Keratinocyte (primary cell): Measurements from ENCODE around the gene LCN10. TPM values are rescaled to one million over a fixed set of nuclear protein-coding genes. Genes with fewer than 3 reads are reported as not detected.

Source experiments
- DNase-seq: peaks from one replicate; pipeline ENCODE4 v3.0.0-alpha.2; 2011; ENCODE audit warnings: low read depth, missing footprints, low spot score
- FAIRE-seq: peaks from 2 replicates; lab custom pipeline; 2011; peaks lifted over from hg19 to GRCh38; lab: Jason Lieb, UNC
- H2AFZ ChIP-seq: 2 replicates; pipeline ENCODE4 v1.6.0; 2012; ENCODE audit warnings: low read length, control low read depth, inconsistent platforms; ENCODE audit not compliant: control insufficient read depth
- H3K27ac ChIP-seq: 2 replicates; pipeline ENCODE4 v1.5.1; 2011; ENCODE audit warnings: low read length; ENCODE audit not compliant: control insufficient read depth, insufficient read depth
- H3K27me3 ChIP-seq: 3 replicates; pipeline ENCODE4 v1.6.0; 2011; ENCODE audit warnings: low read length; ENCODE audit not compliant: control insufficient read depth, insufficient read depth; ENCODE audit errors: extremely low read depth
- H3K36me3 ChIP-seq, 2 experiments: 2 replicates in 1 of 2; 3 replicates in 1 of 2; pipeline ENCODE4 v1.5.1; 2011; ENCODE audit warnings: low read length in 2 of 2, mild to moderate bottlenecking in 1 of 2; ENCODE audit not compliant: control insufficient read depth in 2 of 2, insufficient read depth in 2 of 2; ENCODE audit errors: extremely low read depth in 1 of 2
- H3K4me1 ChIP-seq: 3 replicates; pipeline ENCODE4 v1.5.1; 2011; ENCODE audit warnings: low read length; ENCODE audit not compliant: control insufficient read depth, insufficient read depth; ENCODE audit errors: extremely low read depth
- H3K4me2 ChIP-seq: 3 replicates; pipeline ENCODE4 v1.6.0; 2011; ENCODE audit warnings: low read depth, low read length; ENCODE audit not compliant: control insufficient read depth, insufficient read depth; ENCODE audit errors: extremely low read depth
- H3K4me3 ChIP-seq, 3 experiments: fragments of 200-600 bp in 1 of 3; sonication (generic) in 1 of 3; 2 replicates in 2 of 3; 3 replicates in 1 of 3; pipeline ENCODE4 v1.5.1; 2011 to 2016; ENCODE audit warnings: low read length in 3 of 3, mild to moderate bottlenecking in 3 of 3, control low read depth in 2 of 3, inconsistent platforms in 1 of 3, low read depth in 1 of 3, mixed read lengths in 1 of 3, mixed run types in 1 of 3, moderate library complexity in 1 of 3; ENCODE audit not compliant: control insufficient read depth in 2 of 3, insufficient read depth in 2 of 3; ENCODE audit errors: extremely low read depth in 1 of 3
- H3K79me2 ChIP-seq: 2 replicates; pipeline ENCODE4 v1.6.0; 2012; ENCODE audit warnings: low read length; ENCODE audit not compliant: control insufficient read depth, insufficient read depth
- H3K9ac ChIP-seq: 3 replicates; pipeline ENCODE4 v1.6.0; 2011; ENCODE audit warnings: low read length; ENCODE audit not compliant: control insufficient read depth, insufficient read depth; ENCODE audit errors: extremely low read depth
- H3K9me1 ChIP-seq: 3 replicates; pipeline ENCODE4 v1.6.0; 2011; ENCODE audit warnings: low read length; ENCODE audit not compliant: control insufficient read depth, insufficient read depth; ENCODE audit errors: extremely low read depth
- H3K9me3 ChIP-seq: 2 replicates; pipeline ENCODE4 v1.5.1; 2012; ENCODE audit warnings: low read depth, low read length; ENCODE audit not compliant: control insufficient read depth
- H4K20me1 ChIP-seq: 3 replicates; pipeline ENCODE4 v1.6.0; 2011; ENCODE audit warnings: low read length; ENCODE audit not compliant: control insufficient read depth, insufficient read depth; ENCODE audit errors: extremely low read depth
- EZH2 ChIP-seq: IDR thresholded peaks from one replicate; pipeline ENCODE4 v1.6.1; 2012; ENCODE audit warnings: inconsistent platforms, mild to moderate bottlenecking, low read length, moderate library complexity
- dilution Hi-C: fragments of 300-500 bp; cut with MboI; formaldehyde crosslinking; loops from one replicate; pipeline ENCODE4 v1.7.0; 2020; ENCODE audit warnings: low sequenced_read_pairs; ENCODE audit not compliant: extremely low pct_ligation_motif_present
- polyA plus RNA-seq, 5 experiments: library from polyadenylated mRNA; depleted of rRNA in 3 of 5; stranded (reverse) in 3 of 5; stranded (forward) in 1 of 5; unstranded in 1 of 5; fragments of >200 nt; gene quantifications; 1 replicate in 1 of 5; 2 replicates in 3 of 5; 3 replicates in 1 of 5; pipeline versions ENCODE4 v1.2.1 to v1.2.3, GENCODE V29; 2011 to 2012; ENCODE audit warnings: missing spikeins in 2 of 5, low read depth in 1 of 5, low replicate concordance in 1 of 5
- TF ChIP-seq, protein P1 (sequence below), 3 experiments: IDR thresholded peaks in 1 of 3; conservative IDR thresholded peaks in 1 of 3; optimal IDR thresholded peaks in 1 of 3; 2 replicates in 2 of 3; 3 replicates in 1 of 3; pipeline versions ENCODE3 to v1.5.1; 2011; ENCODE audit warnings: low read length in 3 of 3, mild to moderate bottlenecking in 3 of 3, moderate library complexity in 2 of 3, control low read depth in 1 of 3, inconsistent platforms in 1 of 3; ENCODE audit not compliant: insufficient read depth in 2 of 3; ENCODE audit errors: extremely low read depth in 1 of 3

LCN10 gene
- polyA plus RNA-seq, 1 donor (not counting 4 experiments of a cell fraction or from before 2014, with no cell fraction given): not detected

GRCh38 chr9:136774416-136775045, 31.8 kb upstream of the LCN10 start:
- H3K4me2 ChIP-seq: no peak overlapping the region
- DNase-seq (no peak), FAIRE-seq (no peak)
- H3K9me1 ChIP-seq: no peaks in the 10 kb centered on the region
- no peak overlapping the region for H2AFZ ChIP-seq
- no peak overlapping the region for H3K9ac ChIP-seq
- H3K27me3 ChIP-seq: peaks cover 17% of the 10 kb centered on the region
- no peaks in the 10 kb centered on the region for H3K36me3 ChIP-seq
- no peak overlapping the region for H3K4me3 ChIP-seq
- peaks cover 5% of the 10 kb centered on the region for H3K9me3 ChIP-seq
- H3K27ac ChIP-seq: no peak overlapping the region
- TF ChIP-seq EZH2: no peak
- TF ChIP-seq, protein P1, sequence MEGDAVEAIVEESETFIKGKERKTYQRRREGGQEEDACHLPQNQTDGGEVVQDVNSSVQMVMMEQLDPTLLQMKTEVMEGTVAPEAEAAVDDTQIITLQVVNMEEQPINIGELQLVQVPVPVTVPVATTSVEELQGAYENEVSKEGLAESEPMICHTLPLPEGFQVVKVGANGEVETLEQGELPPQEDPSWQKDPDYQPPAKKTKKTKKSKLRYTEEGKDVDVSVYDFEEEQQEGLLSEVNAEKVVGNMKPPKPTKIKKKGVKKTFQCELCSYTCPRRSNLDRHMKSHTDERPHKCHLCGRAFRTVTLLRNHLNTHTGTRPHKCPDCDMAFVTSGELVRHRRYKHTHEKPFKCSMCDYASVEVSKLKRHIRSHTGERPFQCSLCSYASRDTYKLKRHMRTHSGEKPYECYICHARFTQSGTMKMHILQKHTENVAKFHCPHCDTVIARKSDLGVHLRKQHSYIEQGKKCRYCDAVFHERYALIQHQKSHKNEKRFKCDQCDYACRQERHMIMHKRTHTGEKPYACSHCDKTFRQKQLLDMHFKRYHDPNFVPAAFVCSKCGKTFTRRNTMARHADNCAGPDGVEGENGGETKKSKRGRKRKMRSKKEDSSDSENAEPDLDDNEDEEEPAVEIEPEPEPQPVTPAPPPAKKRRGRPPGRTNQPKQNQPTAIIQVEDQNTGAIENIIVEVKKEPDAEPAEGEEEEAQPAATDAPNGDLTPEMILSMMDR (optimal IDR thresholded peaks at IDR 0.05 in 1 of 3, IDR thresholded peaks at IDR 0.05 in 1 of 3, conservative IDR thresholded peaks at IDR 0.05 in 1 of 3; ENCODE audit: extremely low read depth in 1 of 3, insufficient read depth in 2 of 3, low read length in 3 of 3): no peak
- H4K20me1 ChIP-seq: no peaks in the 10 kb centered on the region
- dilution Hi-C loops: no loop called here
- H3K79me2 ChIP-seq: no peaks in the 10 kb centered on the region
- no peaks in the 10 kb centered on the region for H3K4me1 ChIP-seq

- dilution Hi-C loops: no loop called here
- H3K9me1 ChIP-seq: no peaks in the 10 kb centered on the region
- no peaks in the 10 kb centered on the region for H3K36me3 ChIP-seq
- no peak overlapping the region for H3K9ac ChIP-seq
- H3K4me1 ChIP-seq: no peaks in the 10 kb centered on the region
- TF ChIP-seq, protein P1 (optimal IDR thresholded peaks at IDR 0.05 in 1 of 3, IDR thresholded peaks at IDR 0.05 in 1 of 3, conservative IDR thresholded peaks at IDR 0.05 in 1 of 3; ENCODE audit: extremely low read depth in 1 of 3, insufficient read depth in 2 of 3, low read length in 3 of 3): no peak
- TF ChIP-seq EZH2: no peak
- H3K9me3 ChIP-seq: peaks cover 5% of the 10 kb centered on the region
- H3K4me3 ChIP-seq: no peak overlapping the region
- no peak overlapping the region for H2AFZ ChIP-seq
- DNase-seq (no peak), FAIRE-seq (no peak)
- no peak overlapping the region for H3K27ac ChIP-seq
- H4K20me1 ChIP-seq: no peaks in the 10 kb centered on the region
- no peak overlapping the region for H3K4me2 ChIP-seq
- peaks cover 15% of the 10 kb centered on the region for H3K27me3 ChIP-seq
- H3K79me2 ChIP-seq: no peaks in the 10 kb centered on the region
These were observed 30.8 kb upstream of the LCN10 start for GRCh38 chr9:136773386-136774044.
